ENCODE data around the gene CCR2. TPM values are rescaled to one million over a fixed set of nuclear protein-coding genes. Genes with fewer than 3 reads are reported as not detected.
"Not testable (repeated sequence)": the region's sequence is repeated elsewhere in the genome, so short reads cannot be mapped to it uniquely, and the experiment has no call there.

CCR2 gene
- total RNA-seq, 8 experiments from 2014 or later = 0.14 to 0.43 (median 0.23) TPM; not detected in 4

DNA sequence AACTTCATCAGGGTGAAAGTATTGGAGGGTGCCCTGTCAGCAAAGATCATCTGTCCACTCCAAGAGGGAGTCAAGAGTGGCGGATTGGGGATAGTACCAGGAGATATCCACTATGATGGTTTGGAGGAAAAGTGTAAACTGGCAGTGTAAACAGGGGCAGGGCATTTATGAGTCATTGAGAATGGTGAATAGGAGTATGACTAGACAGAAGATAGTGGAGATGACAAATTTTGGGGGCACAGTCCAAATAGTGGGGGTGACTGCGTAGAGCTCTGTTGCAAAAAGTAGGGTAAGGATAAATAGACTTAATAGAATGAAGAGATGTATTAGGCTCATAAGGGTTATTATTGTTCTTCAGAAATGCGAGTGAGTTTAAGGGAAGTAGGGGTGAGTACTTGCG lies 34.9 kb downstream of the CCR2 start:
- in situ Hi-C loops (cut with MboI; ENCODE audit: low pct_unique_long_range_greater_than_20kb in 2 of 9, low sequenced_read_pairs in 9 of 9, unreplicated experiment in 9 of 9) = loop anchor here in 2 of 9 experiments (25.0 kb wide), 2 partner anchors 302 to 452 kb away; partner anchors contain the start of gene CXCR6 (in 1 of the 2)
- H3K4me1 ChIP-seq (replicated peaks in 1 of 2) = not testable (repeated sequence)
- WGBS, 10 experiments = 57 to 100% (median 84%) methylated on average over 1 to 4 of the region's 4 CpGs

GRCh38 chr3:46389306-46389705 lies 35.4 kb downstream of the CCR2 start:
- no peak for ATAC-seq (replicated peaks in 6 of 8)
- in situ Hi-C loops (cut with MboI; ENCODE audit: low pct_unique_long_range_greater_than_20kb in 2 of 9, low sequenced_read_pairs in 9 of 9, unreplicated experiment in 9 of 9) = loop anchor here in 2 of 9 experiments (25.0 kb wide), 2 partner anchors 302 to 452 kb away; partner anchors contain the start of gene CXCR6 (in 1 of the 2)
- no peak overlapping the region for H3K4me3 ChIP-seq
- H3K4me1 ChIP-seq (replicated peaks in 1 of 2) = no peaks in the 10 kb centered on the region
- WGBS, 10 experiments = 40 to 85% (median 59%) methylated on average over 1 to 6 of the region's 6 CpGs; no CpG with 5 or more reads in 2 of the 10 experiments
- no peak overlapping the region for H3K27ac ChIP-seq

More for the DNA sequence above, 34.9 kb downstream of the CCR2 start:
- not testable (repeated sequence) for ATAC-seq (replicated peaks in 6 of 8); H3K27ac ChIP-seq; H3K4me3 ChIP-seq

DNA sequence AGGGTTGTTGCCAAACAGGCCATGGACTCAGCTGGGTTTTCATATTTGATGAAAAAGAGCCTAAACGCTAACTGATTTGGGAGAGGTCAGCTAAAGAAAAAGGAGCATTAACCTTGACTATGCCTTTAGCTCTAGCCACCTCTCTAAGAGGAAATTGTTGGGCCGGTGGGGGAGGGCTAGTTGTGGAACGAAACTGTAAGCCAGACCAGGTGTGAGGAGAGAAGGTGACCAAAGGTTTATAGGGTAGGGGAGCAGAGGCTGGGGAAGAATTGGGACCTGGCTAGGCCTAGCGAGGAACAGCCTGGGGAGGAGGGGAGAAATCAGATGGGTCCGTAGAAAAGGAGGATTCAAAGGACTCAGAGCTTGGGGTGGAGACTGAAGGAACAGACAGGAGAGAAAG lies 37.6 kb downstream of the CCR2 start:
- H3K4me1 ChIP-seq (replicated peaks in 1 of 2); H3K27ac ChIP-seq; ATAC-seq (replicated peaks in 6 of 8); H3K4me3 ChIP-seq: not testable (repeated sequence)
- in situ Hi-C loops (cut with MboI; ENCODE audit: low pct_unique_long_range_greater_than_20kb in 2 of 9, low sequenced_read_pairs in 9 of 9, unreplicated experiment in 9 of 9) = loop anchor here in 2 of 9 experiments (25.0 kb wide), 2 partner anchors 304 to 454 kb away; partner anchors contain the start of gene CXCR6 (in 1 of the 2)
- 14 to 100% (median 85%) methylated on average over 1 to 5 of the region's 5 CpGs; no CpG with 5 or more reads in 2 of the 10 experiments for WGBS, 10 experiments

- WGBS, 10 experiments = 17 to 89% (median 67%) methylated on average over 1 to 2 of the region's 2 CpGs; no CpG with 5 or more reads in 4 of the 10 experiments
- no peak for ATAC-seq (replicated peaks in 6 of 8)
- no peaks in the 10 kb centered on the region for H3K4me1 ChIP-seq (replicated peaks in 1 of 2)
- H3K4me3 ChIP-seq = no peak overlapping the region
- no peak overlapping the region for H3K27ac ChIP-seq
- in situ Hi-C loops (cut with MboI; ENCODE audit: low pct_unique_long_range_greater_than_20kb in 2 of 9, low sequenced_read_pairs in 9 of 9, unreplicated experiment in 9 of 9) = loop anchor here in 2 of 9 experiments (25.0 kb wide), 2 partner anchors 306 to 456 kb away; partner anchors contain the start of gene CXCR6 (in 1 of the 2)
Measured at GRCh38 chr3:46393011-46393410, 39.1 kb downstream of the CCR2 start.

- 0 to 74% (median 66%) methylated on average over 1 to 6 of the region's 8 CpGs for WGBS, 10 experiments
- in situ Hi-C loops (cut with MboI; ENCODE audit: low pct_unique_long_range_greater_than_20kb in 2 of 9, low sequenced_read_pairs in 9 of 9, unreplicated experiment in 9 of 9) = loop anchor here in 2 of 9 experiments (25.0 kb wide), 2 partner anchors 306 to 456 kb away; partner anchors contain the start of gene CXCR6 (in 1 of the 2)
- Histone ChIP-seq H3K4me1 (replicated peaks in 1 of 2) (no peaks in the 10 kb centered on the region), H3K4me3 (no peak overlapping the region), H3K27ac (no peak overlapping the region)
- ATAC-seq (replicated peaks in 6 of 8) = peak in 3 of 8 experiments; percentile 19 to 80 (median 65)
Measured at GRCh38 chr3:46393554-46394434, 39.9 kb downstream of the CCR2 start.

DNA sequence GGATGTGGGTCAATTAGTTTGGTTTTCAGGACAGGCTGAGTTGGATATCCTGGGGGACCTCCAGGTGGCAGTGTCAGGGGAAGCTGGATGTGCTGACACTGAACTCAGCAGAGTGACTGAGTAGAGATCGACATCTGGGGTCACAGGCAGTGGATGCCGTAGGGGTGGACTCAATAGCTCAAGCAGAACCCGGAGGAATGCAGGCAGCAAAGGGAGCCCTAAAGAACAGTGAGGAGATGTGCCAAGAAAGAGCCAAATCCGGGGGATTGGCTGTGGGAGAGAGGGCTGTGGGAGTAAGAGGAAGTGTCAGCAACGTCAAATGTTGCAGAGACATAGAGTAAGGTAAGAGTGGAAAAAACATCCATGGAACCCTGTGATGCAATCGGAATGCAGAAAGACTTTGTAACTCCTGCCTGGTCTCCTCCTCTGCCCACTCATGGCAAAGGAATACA lies 41.3 kb downstream of the CCR2 start:
- peaks cover 0 to 5% of the 10 kb centered on the region in 2 donors for H3K4me1 ChIP-seq (replicated peaks in 1 of 2)
- H3K27ac ChIP-seq = no peak overlapping the region
- no peak overlapping the region for H3K4me3 ChIP-seq
- in situ Hi-C loops (cut with MboI; ENCODE audit: low pct_unique_long_range_greater_than_20kb in 2 of 9, low sequenced_read_pairs in 9 of 9, unreplicated experiment in 9 of 9) = loop anchor here in 2 of 9 experiments (25.0 kb wide), 2 partner anchors 308 to 458 kb away; partner anchors contain the start of gene CXCR6 (in 1 of the 2)
- 37 to 100% (median 84%) methylated on average over 2 to 6 of the region's 6 CpGs; no CpG with 5 or more reads in 2 of the 10 experiments for WGBS, 10 experiments
- no peak for ATAC-seq (replicated peaks in 6 of 8)

GRCh38 chr3:46395766-46396530 lies 42.0 kb downstream of the CCR2 start:
- no peak overlapping the region for H3K27ac ChIP-seq
- H3K4me3 ChIP-seq = no peak overlapping the region
- in situ Hi-C loops (cut with MboI; ENCODE audit: low pct_unique_long_range_greater_than_20kb in 2 of 9, low sequenced_read_pairs in 9 of 9, unreplicated experiment in 9 of 9) = loop anchor here in 2 of 9 experiments (25.0 kb wide), 2 partner anchors 309 to 459 kb away; partner anchors contain the start of gene CXCR6 (in 1 of the 2)
- H3K4me1 ChIP-seq (replicated peaks in 1 of 2) = peaks cover 0 to 10% of the 10 kb centered on the region in 2 donors
- ATAC-seq (replicated peaks in 6 of 8) = no peak
- 19 to 86% (median 60%) methylated on average over 1 to 5 of the region's 6 CpGs; no CpG with 5 or more reads in 2 of the 10 experiments for WGBS, 10 experiments

GRCh38 chr3:46397111-46397510 lies 43.2 kb downstream of the CCR2 start:
- in situ Hi-C loops (cut with MboI; ENCODE audit: low pct_unique_long_range_greater_than_20kb in 2 of 9, low sequenced_read_pairs in 9 of 9, unreplicated experiment in 9 of 9) = loop anchor here in 2 of 9 experiments (25.0 kb wide), 2 partner anchors 310 to 460 kb away; partner anchors contain the start of gene CXCR6 (in 1 of the 2)
- no peak overlapping the region for H3K4me3 ChIP-seq
- no peak overlapping the region for H3K27ac ChIP-seq
- WGBS, 10 experiments = 74 to 100% (median 89%) methylated on average over 1 to 5 of the region's 7 CpGs; no CpG with 5 or more reads in 3 of the 10 experiments
- H3K4me1 ChIP-seq (replicated peaks in 1 of 2) = peaks cover 0 to 10% of the 10 kb centered on the region in 2 donors
- ATAC-seq (replicated peaks in 6 of 8) = no peak

GRCh38 chr3:46398186-46398955 lies 44.5 kb downstream of the CCR2 start:
- in situ Hi-C loops (cut with MboI; ENCODE audit: low pct_unique_long_range_greater_than_20kb in 2 of 9, low sequenced_read_pairs in 9 of 9, unreplicated experiment in 9 of 9) = loop anchor here in 2 of 9 experiments (25.0 kb wide), 2 partner anchors 311 to 461 kb away; partner anchors contain the start of gene CXCR6 (in 1 of the 2)
- peaks cover 0 to 10% of the 10 kb centered on the region in 2 donors for H3K4me1 ChIP-seq (replicated peaks in 1 of 2)
- ATAC-seq (replicated peaks in 6 of 8) = no peak
- WGBS, 10 experiments = 17 to 92% (median 67%) methylated on average over 2 to 6 of the region's 6 CpGs
- no peak overlapping the region for H3K4me3 ChIP-seq
- no peak overlapping the region for H3K27ac ChIP-seq

DNA sequence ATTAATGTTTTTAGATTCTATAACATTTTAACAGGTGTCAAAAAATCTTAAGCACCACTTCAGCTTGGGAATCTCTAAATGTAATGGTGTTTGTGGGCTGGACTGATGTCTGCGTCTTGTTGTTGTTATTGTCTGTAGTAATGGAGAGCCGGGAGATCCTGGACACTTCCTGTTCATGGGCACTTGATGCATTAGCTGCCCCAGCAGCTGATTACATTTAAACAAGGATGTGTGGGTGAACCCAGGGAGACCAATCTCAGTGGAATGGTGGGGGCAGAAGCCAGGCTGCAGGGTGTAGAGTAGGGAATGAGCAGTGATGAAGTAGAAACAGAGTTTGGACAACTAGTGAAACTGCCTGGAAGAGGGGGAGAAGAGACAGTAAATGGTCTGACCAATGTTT lies 45.2 kb downstream of the CCR2 start:
- whole genome bisulfite sequencing, 10 experiments = 80 to 100% (median 100%) methylated on average over 1 to 2 of the region's 2 CpGs; no CpG with 5 or more reads in 3 of the 10 experiments
- Histone ChIP-seq H3K4me3 (no peak overlapping the region), H3K4me1 (replicated peaks in 1 of 2) (peaks cover 0 to 10% of the 10 kb centered on the region in 2 donors), H3K27ac (no peak overlapping the region)
- in situ Hi-C loops (cut with MboI; ENCODE audit: low pct_unique_long_range_greater_than_20kb in 2 of 9, low sequenced_read_pairs in 9 of 9, unreplicated experiment in 9 of 9) = loop anchor here in 2 of 9 experiments (25.0 kb wide), 2 partner anchors 312 to 462 kb away; partner anchors contain the start of gene CXCR6 (in 1 of the 2)
- ATAC-seq (replicated peaks in 6 of 8) = no peak

GRCh38 chr3:46399557-46399956 lies 45.6 kb downstream of the CCR2 start:
- H3K27ac ChIP-seq = no peak overlapping the region
- no peak overlapping the region for H3K4me3 ChIP-seq
- in situ Hi-C loops (cut with MboI; ENCODE audit: low pct_unique_long_range_greater_than_20kb in 2 of 9, low sequenced_read_pairs in 9 of 9, unreplicated experiment in 9 of 9) = loop anchor here in 2 of 9 experiments (25.0 kb wide), 2 partner anchors 312 to 462 kb away; partner anchors contain the start of gene CXCR6 (in 1 of the 2)
- 7 to 90% (median 71%) methylated on average over 1 to 2 of the region's 2 CpGs for WGBS, 10 experiments
- ATAC-seq (replicated peaks in 6 of 8) = no peak
- H3K4me1 ChIP-seq (replicated peaks in 1 of 2) = peaks cover 0 to 10% of the 10 kb centered on the region in 2 donors

All from motor neuron (in vitro differentiated cells).